Astrocyte of the cerebellum (primary cell): ENCODE results near the gene SAFB2.

Source experiments
- DNase-seq: peaks from one replicate; pipeline ENCODE4 v3.0.0-alpha.2; 2011; ENCODE audit warnings: low read depth
- H3K4me3 ChIP-seq: 2 replicates; pipeline ENCODE4 v1.5.1; 2011; ENCODE audit warnings: mild to moderate bottlenecking, low read depth, low read length, moderate library complexity
- in situ Hi-C: cut with HindIII; loops from 2 replicates; pipeline ENCODE4 v1.10.0; 2017; ENCODE audit warnings: low sequenced_read_pairs
- TF ChIP-seq, protein P1 (sequence below): IDR thresholded peaks from 2 replicates; pipeline ENCODE4 v1.5.1; 2012; ENCODE audit warnings: low read length, low read depth, moderate library complexity, mild to moderate bottlenecking; ENCODE audit errors: missing control alignments

The SAFB2 gene

DNA sequence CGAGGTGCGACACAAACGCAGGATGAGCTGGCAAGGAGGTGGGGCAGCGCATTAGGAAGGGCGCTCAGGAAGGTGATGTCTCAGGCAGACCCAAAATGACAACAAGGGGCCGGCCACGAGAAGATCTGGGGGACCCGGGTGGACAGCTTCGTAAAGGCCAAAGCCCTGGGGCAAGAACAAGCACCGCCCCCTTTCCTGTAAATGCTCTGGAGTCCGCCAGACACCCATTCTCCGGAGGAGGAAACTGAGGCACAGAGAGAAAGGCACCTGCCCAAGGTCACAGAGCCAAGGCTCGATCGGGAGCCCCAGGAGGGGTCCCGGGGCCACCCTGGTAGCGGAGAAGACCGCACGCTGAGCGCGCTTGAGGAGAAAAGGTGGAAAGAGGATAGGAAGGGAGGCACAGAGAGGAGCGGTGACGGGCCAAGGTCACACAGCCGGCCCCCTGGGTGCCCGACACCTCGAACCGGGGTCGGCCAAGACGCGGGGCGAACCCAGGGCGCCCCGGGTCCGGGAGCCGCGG is 571 bp downstream of the SAFB2 start:
- H3K4me3 ChIP-seq = peak overlapping the region; percentile 88
- TF ChIP-seq, protein P1, sequence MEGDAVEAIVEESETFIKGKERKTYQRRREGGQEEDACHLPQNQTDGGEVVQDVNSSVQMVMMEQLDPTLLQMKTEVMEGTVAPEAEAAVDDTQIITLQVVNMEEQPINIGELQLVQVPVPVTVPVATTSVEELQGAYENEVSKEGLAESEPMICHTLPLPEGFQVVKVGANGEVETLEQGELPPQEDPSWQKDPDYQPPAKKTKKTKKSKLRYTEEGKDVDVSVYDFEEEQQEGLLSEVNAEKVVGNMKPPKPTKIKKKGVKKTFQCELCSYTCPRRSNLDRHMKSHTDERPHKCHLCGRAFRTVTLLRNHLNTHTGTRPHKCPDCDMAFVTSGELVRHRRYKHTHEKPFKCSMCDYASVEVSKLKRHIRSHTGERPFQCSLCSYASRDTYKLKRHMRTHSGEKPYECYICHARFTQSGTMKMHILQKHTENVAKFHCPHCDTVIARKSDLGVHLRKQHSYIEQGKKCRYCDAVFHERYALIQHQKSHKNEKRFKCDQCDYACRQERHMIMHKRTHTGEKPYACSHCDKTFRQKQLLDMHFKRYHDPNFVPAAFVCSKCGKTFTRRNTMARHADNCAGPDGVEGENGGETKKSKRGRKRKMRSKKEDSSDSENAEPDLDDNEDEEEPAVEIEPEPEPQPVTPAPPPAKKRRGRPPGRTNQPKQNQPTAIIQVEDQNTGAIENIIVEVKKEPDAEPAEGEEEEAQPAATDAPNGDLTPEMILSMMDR = no peak
- no peak for DNase-seq
- in situ Hi-C loops = no loop called here

DNA sequence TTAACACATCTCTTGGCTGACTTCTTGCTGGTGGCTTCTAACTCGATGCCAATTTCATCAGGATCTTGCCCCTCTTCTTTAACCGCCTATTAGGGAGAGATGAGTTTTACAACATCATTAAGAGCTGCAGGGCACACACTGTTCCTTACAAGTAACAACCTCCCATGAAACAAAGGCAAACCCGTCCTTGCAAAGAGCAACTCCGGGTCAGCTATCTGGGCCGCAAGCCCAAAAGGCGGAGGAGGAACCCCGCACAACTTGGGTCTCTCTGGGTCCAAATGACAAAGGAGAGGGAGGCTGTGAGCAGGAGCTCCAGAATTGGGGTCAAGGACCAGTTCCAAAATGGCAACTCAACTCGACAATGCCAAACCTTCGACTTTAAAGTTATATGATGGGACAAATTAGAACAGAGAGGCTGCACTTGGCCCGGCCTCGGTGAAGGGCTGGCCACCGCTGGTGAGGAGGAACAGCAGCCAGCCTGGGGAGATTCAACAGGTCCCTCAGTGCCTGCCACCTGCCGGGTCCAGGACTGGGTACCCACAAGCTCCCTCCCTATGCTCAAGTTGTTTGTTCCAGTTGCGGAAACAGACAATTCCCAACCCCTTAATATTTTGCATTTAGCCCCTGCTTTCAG is 1.1 kb downstream of the SAFB2 start:
- in situ Hi-C loops = no loop called here
- no peak for DNase-seq
- peak overlapping the region; percentile 88 for H3K4me3 ChIP-seq
- TF ChIP-seq, protein P1 = no peak

DNA sequence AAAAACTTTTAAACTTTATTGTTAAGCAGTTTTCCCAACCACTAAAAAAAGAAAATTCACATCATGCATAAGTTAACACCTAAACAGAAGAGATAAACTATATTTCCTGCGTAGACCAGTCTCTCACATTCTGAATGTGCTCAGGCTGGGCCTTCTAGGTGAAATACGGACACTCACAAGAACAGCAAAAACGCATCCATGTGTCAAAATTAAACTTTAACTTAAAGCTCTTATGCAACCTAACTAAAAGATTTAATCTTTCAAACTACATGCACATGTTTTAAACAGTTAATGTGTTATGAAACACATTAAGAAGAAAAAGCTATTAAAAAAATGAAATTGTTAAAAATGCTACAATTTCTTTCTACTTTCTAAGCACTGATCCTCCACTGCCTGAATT is 2.6 kb downstream of the SAFB2 start:
- DNase-seq = no peak
- TF ChIP-seq, protein P1 = no peak
- in situ Hi-C loops = no loop called here
- no peak overlapping the region for H3K4me3 ChIP-seq

DNA sequence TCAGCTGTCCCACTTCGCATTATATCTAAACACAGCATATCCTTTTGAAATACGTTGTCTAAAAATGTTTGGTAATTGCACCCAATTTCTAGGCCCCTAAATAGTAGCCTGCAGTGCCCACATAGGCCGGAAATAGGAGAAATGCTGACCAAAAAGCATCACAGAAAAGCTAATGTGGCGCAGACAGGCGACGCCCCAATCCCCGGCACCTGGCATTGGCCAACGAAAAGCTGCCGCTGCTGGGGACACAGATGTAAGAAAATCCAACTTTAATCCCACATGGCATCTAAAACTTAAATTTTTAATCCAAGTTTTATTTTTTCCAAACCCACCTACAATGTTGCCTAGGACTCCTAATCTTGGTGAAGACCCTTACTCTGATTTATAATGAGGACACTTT is 4.0 kb downstream of the SAFB2 start:
- TF ChIP-seq, protein P1 = no peak
- no peak overlapping the region for H3K4me3 ChIP-seq
- no peak for DNase-seq
- in situ Hi-C loops = no loop called here

DNA sequence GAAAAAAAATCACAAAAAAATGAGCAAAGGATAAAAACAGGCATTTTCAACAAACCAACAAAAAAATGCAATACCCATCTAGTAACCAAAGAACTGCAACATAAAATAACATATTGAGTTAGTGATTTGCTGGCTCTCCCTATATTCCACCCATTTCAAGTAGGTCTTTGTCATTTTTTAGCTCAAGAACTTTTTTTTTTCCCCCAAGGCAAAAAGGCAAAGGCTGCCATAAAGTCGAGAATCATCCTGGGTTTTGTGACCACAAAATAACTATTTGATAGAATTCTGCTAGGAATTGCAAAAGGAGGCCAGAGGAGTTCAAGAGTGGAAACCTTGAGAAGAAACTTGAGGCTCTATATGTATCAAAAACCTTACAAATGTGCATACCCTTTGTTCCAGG is 5.5 kb downstream of the SAFB2 start:
- TF ChIP-seq, protein P1 = no peak
- in situ Hi-C loops = no loop called here
- DNase-seq = no peak
- H3K4me3 ChIP-seq = no peak overlapping the region

DNA sequence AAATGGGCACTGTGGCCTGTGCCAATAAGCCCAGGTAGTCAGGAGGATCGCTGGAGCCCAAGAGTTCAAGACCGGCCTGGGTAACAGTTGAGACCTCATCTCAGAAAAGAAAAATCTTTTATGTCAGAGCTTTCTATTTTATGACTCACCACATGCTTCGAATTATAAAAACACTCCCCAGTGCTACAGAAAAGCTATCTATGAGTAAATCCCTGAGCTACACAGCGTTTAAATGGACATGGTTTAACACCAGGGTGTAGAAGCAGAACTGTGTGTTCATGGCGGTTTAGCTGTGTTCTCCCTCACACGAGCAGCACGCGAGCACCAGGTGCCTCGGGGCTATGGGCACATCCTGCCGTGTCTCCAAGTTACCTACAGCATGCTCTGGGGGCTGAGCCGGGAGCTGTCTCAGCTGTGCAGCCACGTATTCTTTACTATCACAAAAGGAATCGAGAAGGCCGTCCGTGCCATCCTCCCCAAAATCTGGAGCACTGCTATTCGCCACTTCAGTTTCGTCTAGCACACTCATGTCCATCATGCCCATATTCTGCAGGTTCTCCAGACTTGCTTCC is 6.7 kb downstream of the SAFB2 start:
- TF ChIP-seq, protein P1 = no peak
- H3K4me3 ChIP-seq = no peak overlapping the region
- no peak for DNase-seq
- in situ Hi-C loops = no loop called here
